NCI-H526 treated with DMSO at 0.1 percent for 48 hours (cell line): Measurements from ENCODE around the gene SYT13.
A peak's percentile ranks its signal among the peaks of the same experiment; 100 is the strongest.

Source experiments
- DNase-seq: peaks from one replicate; lab custom pipeline; 2025; lab: John Stamatoyannopoulos, UW

The SYT13 gene

DNA sequence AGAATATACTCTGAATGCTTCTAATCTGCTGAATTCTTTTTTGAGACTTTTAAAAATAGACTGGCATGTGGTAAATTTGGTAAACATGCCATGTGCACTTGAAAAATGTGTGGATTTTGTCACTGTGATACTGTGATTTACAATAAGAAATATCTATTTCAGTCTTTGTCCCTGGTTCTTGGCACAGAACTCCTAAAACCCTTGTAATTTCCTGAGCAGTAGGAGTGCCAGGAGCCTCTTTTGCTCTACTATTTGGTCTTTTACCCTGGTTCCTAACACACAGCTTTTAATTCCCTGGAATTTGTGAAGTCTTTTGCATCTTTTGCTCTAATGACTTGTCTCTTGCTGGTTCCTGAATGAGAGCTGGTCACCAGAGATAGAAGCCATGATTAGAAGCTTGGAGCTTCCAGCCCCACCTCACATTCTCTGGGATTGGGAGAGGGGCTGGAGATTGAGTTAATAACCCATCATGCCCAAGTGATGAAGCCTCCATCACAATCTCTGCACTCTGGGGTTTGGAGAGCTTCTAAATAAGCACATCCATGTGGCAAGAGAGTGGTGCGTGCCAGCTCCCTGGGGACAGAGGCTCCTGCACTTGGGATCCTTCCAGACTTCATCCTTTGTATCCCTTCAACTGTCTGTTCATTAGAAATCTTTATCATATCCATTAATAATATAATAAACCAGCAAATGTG is 27.2 kb upstream of the SYT13 start:
- DNase-seq, result no peak

DNA sequence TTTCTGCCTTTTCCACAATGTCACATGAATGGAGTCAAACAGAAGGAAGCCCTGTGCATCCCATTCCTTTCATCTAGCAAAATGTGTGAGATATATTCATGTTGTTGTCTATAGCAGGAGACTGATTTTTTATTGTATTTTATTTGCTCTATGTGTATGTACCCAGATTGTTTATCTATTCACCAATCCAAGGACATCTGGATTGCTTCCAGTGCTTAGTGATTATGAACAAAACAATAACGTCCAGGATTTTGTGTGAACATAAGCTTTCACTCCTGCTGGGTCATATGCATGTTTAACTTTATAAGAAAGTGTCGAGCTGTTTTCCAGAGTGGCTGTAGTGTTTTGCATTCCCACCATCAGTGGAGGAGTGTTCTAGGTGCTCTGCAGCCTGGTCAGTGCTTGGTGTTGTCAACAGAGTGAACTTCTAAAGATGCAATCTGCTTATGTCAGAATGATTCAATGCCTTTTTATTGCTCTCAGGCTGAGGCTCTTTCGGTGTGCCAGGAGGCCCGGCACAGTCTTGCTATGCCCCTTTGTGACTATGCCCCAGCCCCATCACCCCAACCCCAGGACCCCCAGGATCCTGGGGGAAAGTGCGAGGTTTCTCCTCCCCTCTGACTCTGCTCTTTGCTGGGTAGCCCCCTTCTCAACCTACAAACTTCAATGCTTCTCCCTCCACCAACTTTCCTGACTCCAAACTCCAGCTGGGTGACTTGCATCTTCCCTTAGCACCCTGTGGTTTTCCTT is 19.9 kb upstream of the SYT13 start:
- no peak for DNase-seq

DNA sequence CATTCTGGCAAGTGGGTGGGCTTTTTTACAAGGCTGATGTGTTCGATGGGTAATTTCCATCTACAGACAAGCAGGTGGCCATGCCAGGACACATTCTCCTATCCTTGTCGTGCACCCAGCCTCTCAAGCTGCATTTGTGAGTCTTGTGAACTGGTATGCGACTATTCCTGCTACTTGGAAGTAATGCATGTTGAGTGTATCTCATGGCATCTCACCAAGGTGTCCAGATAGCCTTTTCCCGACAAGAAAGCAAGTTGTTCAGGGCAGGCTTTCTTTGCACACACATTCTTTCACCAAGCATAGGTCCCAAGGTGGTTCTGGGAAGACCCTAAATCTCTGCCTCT is 18.8 kb upstream of the SYT13 start:
- no peak for DNase-seq

DNA sequence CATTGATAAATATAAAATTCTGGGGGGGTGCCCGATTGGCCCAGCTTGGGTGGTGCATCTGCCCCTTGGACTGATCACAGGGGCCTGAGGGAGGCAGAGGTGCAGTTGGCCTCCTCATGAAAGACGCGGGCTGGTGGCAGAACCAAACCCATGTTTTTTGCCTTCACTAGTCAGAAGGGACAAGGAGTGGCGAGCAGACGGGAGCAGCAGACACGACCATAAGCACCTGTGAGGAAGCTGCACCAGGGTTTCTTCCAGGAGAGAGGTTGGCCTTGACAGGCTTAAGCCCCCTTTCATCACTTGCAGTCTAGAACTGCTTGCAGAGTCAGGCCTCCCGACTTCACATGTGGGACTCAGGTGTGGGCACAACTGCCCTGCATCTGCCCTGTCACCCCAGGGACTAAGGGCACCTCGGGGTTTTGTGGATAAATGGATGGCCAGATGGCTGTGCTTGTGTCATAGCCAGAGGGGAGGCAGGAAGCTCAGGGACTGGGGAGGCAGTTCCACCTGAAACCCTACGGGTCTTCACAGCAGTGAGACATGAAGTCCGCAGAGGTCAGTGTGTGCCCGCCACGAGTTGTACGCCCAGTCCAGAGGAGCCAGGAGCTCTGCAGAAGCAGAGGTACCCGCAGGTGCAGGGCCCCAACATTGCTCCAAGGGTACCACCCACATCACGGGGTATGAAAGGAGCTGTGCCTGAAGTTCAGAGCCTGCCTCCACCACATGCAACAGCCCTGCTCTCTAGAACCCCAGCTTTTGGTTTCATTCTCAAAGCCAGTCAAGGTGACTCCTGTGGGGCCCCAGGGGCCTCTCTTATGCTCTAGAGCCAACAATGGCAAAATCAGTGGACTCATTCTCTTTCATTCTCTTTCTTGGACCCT is 18.2 kb upstream of the SYT13 start:
- DNase-seq, result no peak

DNA sequence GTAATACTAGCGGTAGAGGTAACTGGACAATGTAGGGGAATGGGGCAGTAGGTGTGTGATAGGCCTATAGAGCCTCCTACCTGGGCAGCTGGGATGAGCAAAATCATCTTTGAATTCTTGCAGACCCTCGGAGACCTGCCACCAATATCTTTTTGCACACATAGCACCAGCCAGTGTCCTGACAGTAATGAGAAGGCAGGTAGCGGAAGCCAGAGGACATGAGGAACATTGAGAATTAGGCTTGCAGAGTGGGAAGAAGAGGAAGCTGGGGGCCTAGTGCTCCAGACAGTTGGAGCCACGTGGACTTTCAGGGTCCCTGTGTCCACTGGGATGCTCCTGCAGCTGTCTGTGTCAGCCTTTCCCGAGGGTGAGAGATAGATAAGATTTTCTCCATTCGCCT is 17.2 kb upstream of the SYT13 start:
- no peak for DNase-seq

DNA sequence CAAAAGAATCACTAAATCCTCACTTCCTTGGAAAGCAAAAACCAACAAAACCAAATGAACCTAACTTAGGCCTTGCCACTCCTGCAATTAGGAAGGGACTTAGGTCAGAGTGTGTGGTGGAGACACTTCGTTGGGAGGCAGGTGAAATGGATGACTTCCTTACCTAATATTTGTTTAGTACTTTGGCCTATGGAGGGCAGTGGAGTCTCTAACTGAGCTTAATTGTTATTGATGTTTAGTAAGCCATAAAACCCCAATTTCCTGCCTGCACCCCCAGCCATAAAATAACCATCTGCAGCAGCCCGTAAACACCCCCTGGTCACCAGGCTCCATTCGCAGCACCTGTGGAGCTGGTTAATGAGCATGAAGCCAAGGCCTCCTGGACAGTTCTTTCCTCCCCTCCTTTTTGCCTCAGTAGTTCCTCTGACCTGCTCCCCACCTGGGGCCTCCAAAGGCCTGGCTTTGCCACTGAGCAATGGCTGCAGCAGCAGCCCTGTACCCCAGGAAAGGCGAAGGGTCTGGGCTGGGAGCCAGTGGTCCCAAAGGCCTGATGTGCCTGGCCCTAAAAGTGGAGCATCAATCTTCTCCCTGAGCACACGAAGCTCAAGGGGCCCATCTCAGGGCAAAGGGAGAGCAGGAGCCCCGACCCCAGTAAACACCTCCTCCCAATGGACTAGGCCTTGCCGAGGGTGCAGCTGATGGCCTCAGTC is 15.6 kb upstream of the SYT13 start:
- no peak for DNase-seq

DNA sequence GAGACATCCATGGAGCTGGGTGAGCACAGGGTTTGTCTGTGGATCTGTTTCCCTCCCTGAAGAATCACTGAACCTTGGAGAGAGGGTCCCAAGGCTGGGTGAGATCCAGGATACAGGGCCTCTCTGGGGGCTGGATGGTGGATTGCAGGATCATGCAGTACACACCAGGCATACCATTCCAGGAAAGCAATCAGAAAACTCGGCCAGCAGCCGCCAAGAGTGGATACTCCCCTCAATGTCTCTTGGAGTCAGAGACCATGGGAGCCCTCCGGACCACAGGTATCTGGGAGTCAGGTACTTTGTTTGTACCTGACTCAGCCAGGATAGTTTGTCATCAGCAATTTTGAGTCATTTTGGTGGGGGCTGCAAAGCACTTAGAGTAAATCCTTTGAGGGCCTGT is 14.6 kb upstream of the SYT13 start:
- no peak for DNase-seq

DNA sequence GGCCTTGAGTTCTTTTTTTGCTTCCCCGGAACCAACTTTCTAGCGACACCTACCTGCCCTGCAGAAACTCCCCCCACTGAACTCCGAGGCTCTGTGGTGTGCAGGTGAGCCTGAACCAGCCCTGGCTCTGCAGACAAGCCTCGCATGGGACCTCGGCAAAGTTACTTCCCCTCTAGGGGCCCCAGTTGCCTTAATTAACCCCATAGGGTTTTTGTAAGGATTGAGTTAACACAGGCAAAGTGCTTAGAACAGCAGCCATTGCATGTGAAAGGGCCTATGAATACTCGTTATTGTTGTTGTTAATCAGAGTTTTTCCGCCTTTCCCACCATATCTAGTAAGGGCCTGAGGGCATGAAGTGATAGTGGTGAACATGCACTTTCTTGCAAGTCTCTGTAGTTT is 12.6 kb upstream of the SYT13 start:
- no peak for DNase-seq

DNA sequence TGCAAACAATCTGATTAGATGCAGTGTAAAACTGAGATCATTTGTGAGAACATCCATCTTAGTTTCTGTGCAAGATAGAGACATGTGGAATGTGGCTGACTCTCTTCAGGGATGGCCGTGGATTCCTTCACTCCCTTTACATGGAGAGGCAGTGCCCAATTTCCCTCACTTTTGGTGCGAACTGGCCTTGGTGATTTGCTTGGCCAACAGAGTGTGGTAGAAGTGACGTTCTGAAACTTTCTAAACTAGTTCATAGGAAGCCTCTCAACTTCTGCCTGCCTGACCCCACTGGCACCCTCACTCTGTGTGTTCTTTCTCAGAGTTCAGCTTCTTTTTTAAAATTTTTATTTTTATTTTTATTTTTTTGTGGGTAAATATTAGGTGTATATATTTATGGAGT is 9.9 kb upstream of the SYT13 start:
- DNase-seq, result no peak

DNA sequence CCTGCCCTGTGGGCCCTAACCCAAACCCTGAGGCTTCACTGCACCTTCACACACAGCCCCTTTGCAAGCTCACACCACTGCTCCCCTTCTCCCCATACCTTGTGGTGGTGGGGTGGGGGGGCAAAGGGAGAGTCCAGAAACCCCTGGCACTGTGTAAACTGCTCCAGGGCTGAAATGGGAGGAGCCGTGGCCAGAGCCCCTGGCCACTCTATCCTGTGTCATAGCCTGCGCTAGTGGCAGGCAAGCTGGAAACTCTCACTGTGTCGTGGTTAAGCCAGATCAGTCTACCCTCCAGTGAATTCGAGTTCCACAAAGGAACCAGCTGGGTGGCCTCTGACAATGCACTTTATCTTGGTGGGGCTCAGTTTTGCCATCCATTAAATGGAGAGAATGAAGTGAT is 8.4 kb upstream of the SYT13 start:
- no peak for DNase-seq

DNA sequence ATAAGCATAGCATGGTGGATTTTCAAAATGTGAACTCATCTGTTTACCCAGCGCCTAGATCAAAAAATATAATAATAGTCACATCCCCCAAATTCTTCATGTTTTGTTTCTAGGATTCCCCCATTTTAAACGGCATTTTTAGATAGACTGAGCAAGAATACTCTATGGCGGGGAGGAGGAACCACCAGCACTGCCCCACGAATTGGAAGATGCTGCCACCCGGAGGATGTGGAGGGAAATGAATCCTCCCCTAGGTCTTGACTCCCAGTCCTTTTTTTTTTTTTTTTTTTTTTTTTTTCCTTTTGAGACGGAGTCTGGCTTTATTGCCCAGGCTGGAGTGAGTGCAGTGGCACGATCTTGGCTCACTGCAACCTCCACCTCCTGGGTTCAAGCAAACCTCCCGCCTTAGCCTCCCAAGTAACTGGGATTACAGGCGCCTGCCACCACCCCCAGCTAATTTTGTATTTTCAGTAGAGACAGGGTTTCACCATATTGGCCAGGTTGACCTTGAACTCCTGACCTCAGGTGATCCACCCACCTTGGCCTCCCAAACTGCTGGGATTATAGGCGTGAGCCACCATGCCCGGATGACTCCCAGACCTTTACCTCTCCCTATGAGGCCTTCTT is 7.5 kb upstream of the SYT13 start:
- peak; percentile 85 for DNase-seq

DNA sequence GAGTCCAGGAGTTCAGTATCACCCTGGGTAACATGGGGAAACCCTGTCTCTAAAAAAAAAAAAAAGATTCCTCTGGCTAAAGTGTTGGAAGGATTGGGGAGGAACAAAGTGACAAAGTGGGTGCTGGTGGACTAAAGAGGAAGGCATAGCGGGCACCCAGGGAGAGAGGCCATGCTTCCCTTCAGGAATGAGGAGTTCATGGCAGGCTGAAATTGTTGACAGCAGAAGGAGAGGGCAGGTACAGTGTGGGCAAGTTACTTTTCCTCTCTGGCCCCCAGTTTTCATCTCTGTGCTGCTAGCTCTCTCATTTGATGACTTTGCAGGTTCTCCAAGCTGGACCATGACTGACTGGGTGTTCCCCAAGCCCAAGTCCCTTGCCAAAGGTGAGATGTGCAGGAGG is 4.4 kb upstream of the SYT13 start:
- DNase-seq, result no peak

DNA sequence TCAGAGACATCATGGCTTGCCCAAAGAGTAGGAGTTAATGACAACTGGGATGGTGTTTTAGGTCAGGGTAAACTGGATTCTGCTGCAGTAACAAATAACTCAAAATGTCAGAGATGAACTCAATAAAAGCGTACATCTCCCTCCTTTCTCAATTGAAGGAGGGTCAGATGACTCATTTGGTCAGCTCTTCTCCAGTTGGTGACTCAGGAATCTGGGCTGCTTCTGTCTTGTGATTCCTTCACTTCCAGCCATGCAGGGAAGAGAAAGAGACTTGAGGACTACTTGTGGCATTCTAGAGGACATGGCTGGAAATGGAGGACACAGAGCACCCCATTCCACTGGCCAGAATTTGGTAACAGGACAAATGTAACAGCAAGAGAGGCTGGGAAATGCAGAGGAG is 3.2 kb upstream of the SYT13 start:
- DNase-seq, result no peak

DNA sequence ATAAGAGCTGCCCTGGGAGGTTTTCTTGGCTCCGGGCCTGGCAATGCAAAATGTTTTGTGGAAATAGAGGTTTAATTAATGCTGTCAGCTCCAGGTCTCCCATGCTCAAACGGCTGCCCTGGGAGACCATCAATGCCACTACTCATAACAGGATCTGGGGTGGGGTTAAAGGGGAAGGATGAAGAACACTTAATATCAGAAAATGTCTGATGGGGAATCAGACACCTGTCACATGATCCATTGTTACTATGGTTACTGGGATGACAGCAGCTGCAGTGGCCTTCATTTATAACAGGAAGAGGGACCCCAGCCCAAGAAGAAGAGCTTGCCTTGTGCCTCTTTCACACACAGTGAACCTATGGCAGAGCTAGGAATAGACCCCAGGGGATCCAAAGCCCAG is 2.2 kb upstream of the SYT13 start:
- DNase-seq, result no peak

DNA sequence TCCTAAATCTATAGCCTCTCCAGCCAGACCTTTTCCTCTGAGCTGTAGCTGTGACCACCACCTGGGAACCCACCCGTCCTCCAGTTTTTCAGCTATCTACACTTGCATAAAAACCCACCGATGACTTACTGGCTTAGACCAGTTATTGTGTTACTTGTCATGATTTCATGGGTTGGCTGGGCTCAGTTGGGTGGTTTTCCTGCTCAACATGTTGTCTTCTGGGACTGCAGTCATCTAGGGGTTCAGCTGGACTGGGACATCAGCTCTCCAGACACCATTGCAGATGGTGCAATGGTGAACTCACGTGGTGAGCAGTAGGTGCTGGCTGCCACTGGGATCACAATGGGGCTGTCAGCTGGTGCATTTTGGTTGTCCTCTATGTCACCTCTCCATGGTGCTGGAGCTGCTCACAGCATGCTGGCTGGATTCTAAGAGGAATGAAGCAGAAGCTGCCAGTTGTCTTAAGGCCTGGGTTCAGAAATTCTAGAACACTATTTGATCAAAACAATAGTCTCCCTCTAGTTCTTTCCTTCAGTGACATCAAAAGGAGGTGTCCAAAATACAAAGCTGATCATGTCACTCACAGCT is 1.3 kb upstream of the SYT13 start:
- DNase-seq, result no peak

DNA sequence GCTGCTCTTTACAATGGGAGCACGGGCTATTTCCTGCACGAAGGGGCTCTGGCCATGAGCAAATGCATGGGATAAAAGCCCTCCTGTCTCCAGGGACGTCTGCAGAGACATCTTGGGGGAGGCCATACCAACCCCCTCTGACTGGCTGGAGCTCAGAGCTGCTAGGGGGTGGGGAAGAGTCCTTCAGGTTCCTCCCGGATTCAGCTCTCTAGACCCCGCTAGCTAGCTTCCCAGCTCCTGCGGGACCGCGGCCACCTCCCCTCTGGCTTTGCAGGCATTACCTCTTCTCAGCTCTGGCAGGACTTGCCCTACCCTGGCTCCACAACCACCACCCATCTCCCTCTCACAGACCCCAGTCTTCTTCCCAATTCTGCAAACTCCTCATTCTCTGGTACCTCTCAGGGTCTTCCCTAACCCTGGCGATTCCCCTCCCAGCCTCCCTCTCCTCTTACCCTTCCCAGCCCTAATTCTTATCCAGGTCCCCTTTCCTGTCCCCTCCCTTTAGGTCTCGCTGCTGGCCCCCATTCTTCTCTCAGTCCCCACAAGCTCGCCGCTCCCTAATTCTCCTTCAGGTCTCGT is 802 bp downstream of the SYT13 start:
- no peak for DNase-seq

DNA sequence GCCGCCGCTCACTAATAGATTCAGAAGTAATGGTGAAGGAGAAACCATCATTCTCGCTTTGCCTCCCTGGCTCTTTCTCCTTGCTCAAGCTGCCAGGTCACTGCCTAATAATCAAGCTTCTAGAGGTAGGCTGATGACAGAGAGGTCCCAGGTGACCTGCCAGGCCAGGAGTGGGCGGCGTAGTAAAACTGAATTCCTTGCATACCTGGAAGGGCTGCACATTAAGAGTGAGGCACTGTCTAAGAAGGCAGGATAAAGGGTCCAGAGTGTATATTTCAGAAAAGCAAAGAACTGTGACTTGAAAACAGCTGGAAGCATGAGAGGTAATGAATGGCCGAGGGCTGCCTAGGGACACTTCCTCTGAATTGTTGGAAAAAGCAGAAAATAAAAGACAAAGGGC is 4.1 kb downstream of the SYT13 start:
- DNase-seq, result no peak

DNA sequence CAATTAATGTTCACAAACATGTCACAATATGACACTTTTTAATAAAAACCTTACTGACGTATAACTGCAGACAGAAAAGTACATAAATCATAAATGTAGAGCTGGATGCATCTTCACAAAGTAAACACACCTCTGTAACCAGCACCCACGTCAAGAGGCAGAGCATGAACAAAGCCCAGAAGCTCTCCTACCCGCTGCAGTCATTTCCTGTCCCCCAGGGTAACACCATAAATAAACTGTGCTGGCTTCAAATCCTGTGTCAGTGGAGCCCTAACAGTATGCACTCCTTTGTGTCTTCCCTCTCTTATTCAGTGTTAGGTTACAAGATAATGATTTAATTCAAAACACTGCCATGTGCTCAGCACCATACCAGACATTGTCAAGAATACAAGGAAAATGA is 5.7 kb downstream of the SYT13 start:
- DNase-seq, result no peak

DNA sequence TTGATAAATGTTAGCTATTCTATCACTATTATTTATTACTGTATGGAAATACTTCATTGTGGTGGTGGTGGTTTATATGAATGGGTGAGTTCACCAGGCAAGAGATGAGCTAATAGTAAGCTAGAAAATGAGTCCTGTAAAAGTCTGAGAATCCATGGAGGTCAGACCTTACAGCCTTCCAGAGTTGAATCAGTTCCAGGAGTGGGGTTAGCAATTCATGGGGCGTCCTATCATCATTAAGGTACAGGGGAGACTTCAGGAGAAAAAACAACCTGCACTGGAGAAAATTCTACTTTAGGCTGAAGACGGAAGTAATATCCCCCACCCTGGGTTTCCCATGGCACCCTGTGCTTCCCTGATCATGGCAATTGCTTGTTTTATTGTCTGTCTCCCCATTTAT is 6.5 kb downstream of the SYT13 start:
- no peak for DNase-seq

DNA sequence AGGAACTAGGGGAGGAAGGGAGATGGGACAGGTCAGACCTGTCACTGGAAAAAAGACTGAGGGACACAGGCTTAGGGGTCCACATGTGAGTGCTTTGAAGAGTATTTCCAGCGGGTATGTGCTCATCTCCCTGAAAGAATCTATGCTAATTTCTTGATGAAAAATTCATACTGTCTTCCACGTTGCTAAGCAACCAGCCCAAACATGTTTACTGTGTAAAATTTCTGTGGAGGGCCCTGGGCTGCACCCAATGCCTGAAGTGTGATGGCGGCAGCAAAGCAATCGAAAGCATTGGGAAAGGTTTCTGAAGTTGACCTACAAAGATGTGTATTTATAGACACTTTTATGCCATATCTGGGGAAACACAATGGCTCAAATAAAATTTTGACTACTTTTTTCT is 7.4 kb downstream of the SYT13 start:
- peak; percentile 57 for DNase-seq

DNA sequence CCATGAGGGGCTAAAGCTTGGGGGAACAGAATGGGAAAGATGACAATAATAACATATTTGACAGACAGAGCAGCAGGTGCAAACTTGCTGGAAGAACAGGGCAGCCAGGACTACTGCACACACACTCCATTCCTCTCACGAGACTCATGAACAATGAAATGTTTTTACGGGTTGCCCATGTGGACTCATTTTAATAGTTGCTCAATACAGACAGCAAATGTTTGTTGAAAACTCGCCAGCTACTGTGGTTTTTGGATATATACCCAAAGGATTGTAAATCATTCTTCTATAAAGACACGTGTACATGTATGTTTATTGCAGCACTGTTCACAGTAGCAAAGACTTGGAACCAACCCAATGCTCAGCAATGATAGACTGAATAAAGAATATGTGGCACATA is 10.3 kb downstream of the SYT13 start:
- DNase-seq, result no peak
